ENCODE data around the gene AP3D1.

AP3D1 gene

DNA sequence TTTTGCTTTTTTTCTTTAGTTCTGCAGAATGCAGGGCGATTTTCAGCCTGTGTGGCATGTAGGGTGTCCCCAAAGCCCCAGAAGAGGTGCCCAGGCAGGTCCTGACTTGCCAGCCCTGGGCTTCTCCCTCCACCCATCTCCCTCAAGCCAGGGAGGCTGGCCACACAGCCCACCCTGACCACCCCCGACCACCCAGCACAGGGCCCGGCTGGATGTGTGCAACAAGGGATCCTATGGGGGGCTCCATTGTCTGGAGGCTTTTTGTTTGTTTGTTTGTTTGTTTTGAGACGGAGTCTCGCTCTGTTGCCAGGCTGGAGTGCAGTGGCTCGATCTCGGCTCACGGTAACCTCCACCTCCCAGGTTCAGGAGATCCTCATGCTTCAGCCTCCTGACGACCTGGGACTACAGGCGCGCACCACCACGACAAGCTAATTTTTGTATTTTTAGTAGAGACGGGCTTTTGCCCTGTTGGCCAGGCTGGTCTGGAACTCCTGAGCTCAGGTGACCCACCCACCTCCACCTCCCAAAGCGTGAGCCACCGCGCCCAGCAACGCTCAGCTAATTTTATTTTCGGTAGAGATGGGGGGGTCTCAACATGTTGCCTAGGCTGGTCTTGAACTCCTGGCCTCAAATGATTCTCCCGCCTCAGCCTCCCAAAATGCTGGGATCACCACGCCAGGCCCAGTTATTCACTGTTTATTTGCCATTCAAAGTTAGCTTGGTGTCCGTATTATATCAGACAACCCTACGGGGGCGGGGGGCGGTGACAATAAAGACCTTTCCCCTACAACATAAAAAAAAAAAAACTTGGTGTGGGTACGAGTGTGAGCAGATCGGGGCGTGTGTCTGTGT, 92.6 kb downstream of the AP3D1 start:
- no peak for DNase-seq

DNA sequence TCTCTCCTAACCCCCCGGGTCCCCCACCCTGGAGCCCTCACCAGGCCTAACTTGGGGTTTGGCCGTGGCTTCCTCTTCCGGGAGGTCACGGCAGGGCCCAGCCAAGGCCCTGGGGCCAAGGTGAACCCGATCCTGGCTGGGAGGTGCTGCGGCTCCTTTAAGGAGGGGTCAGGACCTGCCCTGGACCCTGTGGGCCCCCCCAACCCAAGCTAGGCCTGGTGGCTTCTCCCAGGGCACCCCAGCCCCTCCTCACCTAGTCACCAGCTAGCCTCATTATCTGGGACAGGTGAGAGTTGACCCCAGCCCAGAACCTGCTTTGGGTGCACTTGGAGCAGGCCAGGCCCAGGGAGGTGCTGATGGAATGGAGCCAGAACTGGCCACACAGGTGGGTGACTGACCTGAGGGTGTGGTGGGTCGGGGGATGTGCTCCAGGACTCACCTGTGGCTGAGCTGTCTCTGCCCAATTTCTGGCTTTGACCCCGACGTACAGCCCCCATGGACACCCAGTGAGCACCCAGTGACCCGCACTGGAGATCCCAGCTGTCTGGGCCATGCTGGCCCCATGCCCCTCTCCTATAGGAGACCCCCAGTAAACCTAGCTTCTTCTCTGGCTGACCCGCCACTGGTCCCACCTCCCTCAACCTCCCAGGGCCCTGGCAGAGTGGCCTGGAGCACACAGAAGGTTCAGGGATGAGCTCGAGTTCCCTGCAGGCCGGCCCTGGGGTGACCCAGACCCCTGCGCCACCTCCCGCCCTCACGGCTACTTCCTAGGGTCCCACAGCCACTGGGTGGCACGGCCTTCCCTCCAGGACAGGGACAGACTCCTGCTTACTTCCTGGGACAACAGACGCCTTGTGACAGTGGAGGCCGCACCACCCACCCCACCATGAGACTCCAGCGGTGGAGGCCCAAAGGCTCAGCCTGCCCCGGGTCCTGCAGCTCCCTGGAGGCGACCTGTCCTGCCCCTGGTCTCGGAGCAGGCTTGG, 93.6 kb downstream of the AP3D1 start:
- DNase-seq, result no peak

DNA sequence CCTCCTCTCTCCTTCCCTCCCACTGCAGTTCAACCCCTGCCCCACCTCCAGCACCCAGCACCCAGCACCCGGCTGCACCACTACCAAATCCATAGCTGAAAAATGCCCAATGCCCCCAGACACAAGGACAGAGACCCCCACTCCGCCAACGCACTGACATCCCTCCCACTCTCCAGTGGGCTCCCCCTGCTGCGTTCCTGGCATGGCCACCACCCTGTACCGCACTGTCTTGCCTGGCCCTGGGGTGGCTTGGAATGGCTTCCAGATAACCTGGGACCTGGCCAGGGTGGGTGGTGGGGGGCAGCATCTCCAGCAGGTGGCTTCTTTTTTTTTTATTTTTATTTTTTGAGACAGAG, 94.6 kb downstream of the AP3D1 start:
- no peak for DNase-seq

DNA sequence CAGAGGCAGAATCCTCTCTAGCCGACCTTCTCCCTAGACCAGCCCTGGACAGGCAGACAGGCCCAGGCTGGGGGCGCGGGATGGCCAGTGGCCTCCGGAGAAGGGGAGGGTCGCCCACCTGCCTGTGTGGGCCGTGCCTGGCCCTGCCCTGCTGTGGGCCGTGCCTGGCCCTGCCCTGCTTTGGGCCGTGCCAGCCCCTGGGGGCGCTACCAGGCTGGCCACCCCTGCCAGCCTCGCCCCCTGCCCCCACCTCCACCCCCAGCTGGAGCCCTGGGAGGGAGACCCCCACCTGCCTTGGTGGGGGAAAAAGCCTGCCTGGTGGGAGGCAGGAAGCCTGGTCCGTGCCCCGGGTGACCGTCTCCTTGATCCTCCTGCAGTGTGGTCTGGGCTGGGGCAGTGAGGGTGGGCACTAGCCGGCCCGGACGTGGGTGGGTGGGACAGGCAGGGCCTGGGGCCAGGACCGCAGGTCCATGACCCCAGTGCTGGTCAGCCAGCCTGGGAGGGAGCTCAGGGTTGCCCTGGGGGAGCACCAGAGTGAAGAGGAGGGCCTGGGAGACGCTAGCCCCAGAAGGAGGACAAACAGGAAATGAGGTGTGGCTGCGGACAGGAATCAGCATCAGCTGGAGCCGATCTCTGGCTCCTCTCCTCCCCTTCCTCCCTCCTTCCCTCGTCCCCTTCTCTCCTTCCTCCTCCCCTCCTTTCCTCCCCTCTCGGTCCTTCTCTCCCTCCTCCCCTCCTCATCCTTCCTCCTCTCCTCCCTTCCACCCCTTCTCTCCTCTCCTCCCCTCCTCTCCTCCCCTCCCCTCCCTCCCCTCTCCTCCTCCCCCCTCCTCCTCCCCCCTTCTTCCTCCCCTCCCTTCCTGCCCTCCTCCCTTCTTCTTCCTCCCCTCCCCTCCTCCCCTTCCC, 95.2 kb downstream of the AP3D1 start:
- DNase-seq, result peak; percentile 72

DNA sequence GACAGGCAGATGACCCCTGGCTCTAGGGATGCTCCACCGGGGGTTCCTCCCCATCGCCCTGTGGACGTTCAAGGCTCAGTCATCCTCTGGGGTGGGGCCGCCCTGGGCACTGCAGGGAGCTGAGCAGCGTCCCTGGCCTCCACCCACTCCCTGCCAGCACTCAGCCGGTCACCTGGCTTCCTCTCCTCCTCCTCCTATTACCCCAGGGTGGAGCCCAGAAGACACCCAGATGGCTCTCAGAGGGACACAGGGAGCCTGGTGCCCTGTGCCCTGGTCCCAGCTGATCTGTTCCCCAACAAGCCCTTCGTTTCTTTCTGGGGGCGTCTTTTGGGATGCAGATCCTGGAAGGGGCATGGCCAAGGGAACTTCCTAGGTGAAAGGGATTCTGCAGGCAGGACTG, 96.6 kb downstream of the AP3D1 start:
- no peak for DNase-seq

DNA sequence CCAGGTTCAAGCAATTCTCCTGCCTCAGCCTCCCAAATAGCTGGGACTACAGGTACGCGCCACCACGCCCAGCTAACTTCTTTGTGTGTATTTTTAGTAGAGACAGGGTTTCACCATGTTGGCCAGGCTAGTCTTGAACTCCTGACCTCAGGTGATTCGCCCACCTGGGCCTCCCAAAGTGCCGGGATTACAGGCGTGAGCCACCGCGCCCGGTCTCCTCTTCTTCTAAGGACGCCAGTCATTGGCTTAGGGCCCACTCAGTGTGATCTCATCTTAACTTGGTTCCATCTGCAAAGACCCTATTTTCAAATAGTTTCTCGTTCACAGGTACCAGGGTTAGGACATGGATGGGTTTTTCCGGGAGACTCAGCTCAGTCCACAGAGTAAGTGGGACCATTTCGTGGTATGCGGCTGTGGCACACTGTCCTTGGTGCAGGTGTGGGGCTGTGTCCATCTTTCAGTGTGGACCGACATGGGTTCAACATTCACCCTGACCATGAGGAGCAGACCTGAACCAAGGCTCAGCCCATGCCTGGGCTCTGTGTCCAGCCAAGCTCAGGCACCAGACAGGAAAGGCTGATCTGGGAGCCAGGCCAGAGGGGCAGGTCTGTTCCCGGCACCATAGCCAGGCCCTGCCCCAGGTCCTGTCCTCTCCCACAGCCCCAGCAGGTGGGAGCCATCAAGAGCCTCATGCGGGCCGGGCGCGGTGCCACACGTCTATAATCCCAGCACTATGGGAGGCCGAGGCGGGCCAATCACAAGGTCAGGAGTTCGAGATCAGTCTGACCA, 97.6 kb downstream of the AP3D1 start:
- DNase-seq, result no peak

DNA sequence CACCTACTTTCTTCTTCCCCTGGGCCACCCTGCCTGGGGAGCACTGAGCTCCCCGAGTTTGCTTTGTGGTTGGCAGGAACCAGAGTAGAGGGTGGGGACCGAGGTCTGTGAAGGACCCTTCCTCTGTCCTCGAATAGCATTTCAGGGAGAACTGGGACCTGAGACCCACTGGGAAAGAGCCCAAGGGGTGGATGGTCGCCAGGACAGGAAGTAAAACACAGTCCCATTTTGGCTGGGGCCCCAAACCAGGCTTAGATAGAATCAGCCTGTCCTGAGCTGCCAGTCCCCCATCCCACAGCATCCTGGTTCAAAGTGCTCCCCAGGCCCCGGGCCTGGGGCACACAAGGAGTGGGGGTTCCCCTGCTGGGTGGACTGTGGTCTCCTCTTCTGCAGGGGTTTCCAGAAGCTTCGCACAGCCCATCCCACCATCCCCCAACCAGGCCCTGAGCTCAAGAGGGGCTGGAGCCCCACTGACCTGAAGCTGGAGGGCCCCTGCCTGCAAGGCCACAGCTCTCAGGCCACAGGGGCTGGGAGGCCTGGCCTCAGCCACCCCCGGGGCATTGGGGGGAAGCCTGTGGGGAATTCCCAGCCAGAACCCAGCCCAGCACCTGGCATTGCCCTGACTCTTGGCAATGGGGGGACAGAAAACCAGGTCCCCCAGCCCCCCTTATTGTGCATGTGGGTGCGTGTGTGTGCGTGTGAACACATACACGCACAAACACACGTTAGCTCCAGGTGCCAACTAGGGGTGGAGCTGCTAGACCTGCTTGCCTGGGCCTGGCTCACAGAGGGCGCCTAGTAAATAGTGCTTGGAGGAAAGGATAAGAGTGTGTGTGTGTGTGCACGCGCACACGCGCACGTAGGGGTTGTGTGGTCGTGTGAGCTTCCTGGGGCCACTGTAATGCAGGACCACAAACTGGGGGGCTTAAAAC, 99.3 kb downstream of the AP3D1 start:
- no peak for DNase-seq

DNA sequence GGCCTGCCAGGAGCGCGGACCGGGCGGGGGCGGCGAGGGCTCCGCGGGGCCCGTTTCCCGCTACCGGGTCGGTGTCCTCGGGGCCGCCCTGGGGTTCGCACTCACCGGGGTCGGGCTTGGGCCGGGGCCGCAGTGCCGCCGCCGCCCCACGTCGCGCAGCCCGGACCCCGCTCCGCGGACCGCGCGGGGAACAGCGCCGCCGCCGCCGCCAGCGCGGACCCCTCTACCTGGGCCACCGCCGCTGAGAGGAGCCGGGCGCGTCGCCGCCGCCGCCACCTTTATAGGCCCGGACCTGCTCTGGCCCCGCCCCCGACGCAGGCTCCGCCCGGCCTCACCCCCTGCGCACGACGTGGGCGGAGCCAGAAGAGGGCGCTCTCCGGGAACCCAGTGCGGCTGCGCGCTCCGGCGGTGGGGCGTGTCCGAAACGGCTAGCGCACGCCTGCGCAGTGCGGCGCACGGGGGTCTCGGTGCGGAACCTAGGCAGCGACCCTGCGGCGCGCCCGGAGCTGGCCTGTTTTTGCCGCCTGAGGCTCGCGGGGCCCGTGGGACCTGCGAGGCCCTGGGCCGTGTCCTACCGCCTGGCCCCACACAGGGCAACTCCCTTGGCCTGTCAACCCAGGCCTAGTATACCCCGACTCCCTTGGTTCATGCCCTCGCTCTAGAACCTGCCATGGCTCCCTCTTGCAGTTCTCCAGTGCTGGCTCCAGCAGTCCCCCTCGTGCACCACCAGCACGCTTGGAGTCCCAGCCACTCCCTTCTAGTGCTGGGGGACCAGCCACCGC, 100.2 kb downstream of the AP3D1 start, which contains the start of gene MKNK2:
Gene MKNK2 (minus strand): TSS at position 254 of the 782 bp plus-strand sequence. CDS start 393 bp downstream, outside the sequence.
- peak; percentile 97 for DNase-seq

All from right forelimb (tissue), 1 donor.